Lower lobe of right lung (tissue), 2 donors: ENCODE results near the gene SOSTDC1. TPM values are rescaled to one million over a fixed set of nuclear protein-coding genes. Genes with fewer than 3 reads are reported as not detected.
"Not testable (repeated sequence)": the region's sequence is repeated elsewhere in the genome, so short reads cannot be mapped to it uniquely, and the experiment has no call there.

ENCODE experiments used
- ATAC-seq, 2 donors: fragments of 200-7000 bp; cut with Tn5 transposase; one replicate each; pipeline ENCODE4 v1.9.1; 2020 to 2022; ENCODE audit warnings: mild to moderate bottlenecking in 2 of 2, moderate library complexity in 2 of 2
- DNase-seq: peaks from one replicate; pipeline ENCODE4 v3.0.0-alpha.2; 2020
- H3K27ac ChIP-seq: fragments of 200-600 bp; one replicate; pipeline ENCODE4 v1.8.0; 2022
- H3K27me3 ChIP-seq: fragments of 200-600 bp; one replicate; pipeline ENCODE4 v1.8.0; 2022; ENCODE audit warnings: low read depth
- H3K36me3 ChIP-seq: fragments of 200-600 bp; one replicate; pipeline ENCODE4 v1.8.0; 2022; ENCODE audit warnings: mild to moderate bottlenecking
- H3K4me1 ChIP-seq: fragments of 200-600 bp; one replicate; pipeline ENCODE4 v1.8.0; 2022
- H3K4me3 ChIP-seq: fragments of 200-600 bp; one replicate; pipeline ENCODE4 v1.8.0; 2022; ENCODE audit warnings: mild to moderate bottlenecking
- H3K9me3 ChIP-seq: fragments of 200-600 bp; one replicate; pipeline ENCODE4 v1.8.0; 2022
- intact Hi-C: fragments of 100-400 bp; cut with DNase I; formaldehyde crosslinking; loops from one replicate; pipeline ENCODE4 v1.11.0; 2022
- total RNA-seq: library from RNA; stranded (reverse); fragmentation: NEBNext Ultra II Directional; extraction: Animal tissue kit (Norgen Biotek cat#: 25700); gene quantifications from one replicate; pipeline ENCODE4 v1.2.1, GENCODE V29; 2021
- TF ChIP-seq, protein P1 (sequence below): fragments of 200-600 bp; IDR thresholded peaks from one replicate; pipeline ENCODE4 v1.8.0; 2022; ENCODE audit warnings: antibody characterized with exemption, mild to moderate bottlenecking
- donor health status: DM: no; HTN: yes; CAD: no; lungs with severe emphysema.

Gene SOSTDC1
- total RNA-seq, 1 donor from 2014 or later = 8.7 TPM

DNA sequence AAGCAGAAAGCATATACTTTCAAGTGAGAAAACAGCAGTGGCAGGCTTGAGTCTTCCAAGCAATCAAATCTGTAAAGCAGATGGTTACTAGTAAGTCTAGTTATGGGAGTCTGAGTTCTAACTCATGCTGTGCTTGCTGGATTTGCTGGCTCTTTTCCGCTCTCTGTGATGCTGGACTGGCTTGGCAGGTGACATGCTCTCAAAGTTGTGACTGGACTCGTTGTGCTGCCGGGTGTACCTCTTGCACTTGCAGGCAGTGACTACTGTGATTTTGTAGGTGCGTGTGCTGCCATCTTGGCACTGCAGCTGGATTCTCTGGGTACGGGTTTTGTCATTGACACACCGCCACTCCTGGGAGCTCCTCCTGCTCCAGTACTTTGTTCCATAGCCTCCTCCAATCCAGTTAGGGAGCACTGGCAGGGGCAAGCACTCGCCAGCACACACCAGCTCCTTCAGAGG is 3.1 kb downstream of the SOSTDC1 start:
- Histone ChIP-seq H3K27ac (no peak overlapping the region), H3K4me1 (no peaks in the 10 kb centered on the region), H3K27me3 (no peaks in the 10 kb centered on the region), H3K4me3 (peak overlapping the region; percentile 6), H3K9me3 (no peaks in the 10 kb centered on the region), H3K36me3 (no peaks in the 10 kb centered on the region)
- TF ChIP-seq, protein P1, sequence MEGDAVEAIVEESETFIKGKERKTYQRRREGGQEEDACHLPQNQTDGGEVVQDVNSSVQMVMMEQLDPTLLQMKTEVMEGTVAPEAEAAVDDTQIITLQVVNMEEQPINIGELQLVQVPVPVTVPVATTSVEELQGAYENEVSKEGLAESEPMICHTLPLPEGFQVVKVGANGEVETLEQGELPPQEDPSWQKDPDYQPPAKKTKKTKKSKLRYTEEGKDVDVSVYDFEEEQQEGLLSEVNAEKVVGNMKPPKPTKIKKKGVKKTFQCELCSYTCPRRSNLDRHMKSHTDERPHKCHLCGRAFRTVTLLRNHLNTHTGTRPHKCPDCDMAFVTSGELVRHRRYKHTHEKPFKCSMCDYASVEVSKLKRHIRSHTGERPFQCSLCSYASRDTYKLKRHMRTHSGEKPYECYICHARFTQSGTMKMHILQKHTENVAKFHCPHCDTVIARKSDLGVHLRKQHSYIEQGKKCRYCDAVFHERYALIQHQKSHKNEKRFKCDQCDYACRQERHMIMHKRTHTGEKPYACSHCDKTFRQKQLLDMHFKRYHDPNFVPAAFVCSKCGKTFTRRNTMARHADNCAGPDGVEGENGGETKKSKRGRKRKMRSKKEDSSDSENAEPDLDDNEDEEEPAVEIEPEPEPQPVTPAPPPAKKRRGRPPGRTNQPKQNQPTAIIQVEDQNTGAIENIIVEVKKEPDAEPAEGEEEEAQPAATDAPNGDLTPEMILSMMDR = no peak
- ATAC-seq (no peak), DNase-seq (no peak)
- intact Hi-C loops = no loop called here

DNA sequence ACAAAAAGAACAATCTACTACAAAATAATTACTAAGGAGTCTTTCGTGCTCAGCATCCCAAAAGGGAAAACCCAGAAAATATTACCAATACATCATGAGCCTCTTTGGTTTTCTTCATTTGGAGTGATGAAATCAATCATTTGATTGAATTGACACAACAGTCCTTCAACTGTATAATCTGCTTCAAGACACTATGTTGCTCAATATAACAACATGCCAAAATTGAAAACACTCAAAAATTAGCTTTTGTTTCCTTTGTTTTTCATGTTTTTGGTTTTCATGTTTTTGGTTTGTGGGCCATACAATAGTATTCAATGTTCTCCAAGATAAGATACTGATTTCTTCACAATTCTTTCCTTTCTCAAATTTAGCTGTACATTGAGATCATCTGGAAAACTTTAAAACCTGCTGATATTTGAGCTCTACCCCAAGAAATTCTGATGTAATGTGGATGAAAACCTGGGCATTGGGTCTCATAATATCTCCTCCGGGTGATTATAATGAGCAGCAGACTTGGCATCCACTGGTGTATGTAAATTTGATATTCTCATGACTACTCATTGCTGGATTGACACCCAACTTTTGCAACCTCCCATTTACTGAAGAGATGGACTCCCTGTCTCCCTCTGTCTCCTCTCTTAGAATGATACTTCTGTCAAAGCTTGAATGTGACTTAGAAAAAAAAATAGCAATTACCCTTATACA is 4.6 kb downstream of the SOSTDC1 start:
- no peak for DNase-seq
- no peak overlapping the region for H3K27ac ChIP-seq
- H3K4me3 ChIP-seq = no peak overlapping the region
- H3K27me3 ChIP-seq = no peaks in the 10 kb centered on the region
- H3K4me1 ChIP-seq = no peaks in the 10 kb centered on the region
- intact Hi-C loops = no loop called here
- TF ChIP-seq, protein P1 = no peak
- H3K36me3 ChIP-seq = no peaks in the 10 kb centered on the region
- no peaks in the 10 kb centered on the region for H3K9me3 ChIP-seq
- no peak for ATAC-seq

DNA sequence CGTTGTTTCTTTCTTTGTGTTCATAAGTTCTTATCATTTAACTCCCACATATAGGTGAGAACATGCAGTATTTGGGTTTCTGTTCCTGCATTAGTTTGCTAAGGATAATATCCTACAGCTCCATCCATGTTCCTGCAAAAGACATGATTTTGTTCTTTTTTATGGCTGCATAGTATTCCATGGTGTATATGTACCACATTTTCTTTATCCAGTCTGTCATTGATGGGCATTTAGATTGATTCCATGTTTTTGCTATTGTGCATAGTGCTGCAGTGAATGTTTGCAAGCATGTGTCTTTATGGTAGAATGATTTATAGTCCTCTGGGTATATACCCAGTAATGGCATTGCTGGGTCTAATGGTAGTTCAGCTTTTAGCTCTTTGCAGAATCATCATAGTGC is 9.2 kb downstream of the SOSTDC1 start:
- H3K27me3 ChIP-seq, H3K27ac ChIP-seq, intact Hi-C loops, ATAC-seq, H3K36me3 ChIP-seq, H3K4me1 ChIP-seq, H3K9me3 ChIP-seq, H3K4me3 ChIP-seq, DNase-seq: not testable (repeated sequence)

DNA sequence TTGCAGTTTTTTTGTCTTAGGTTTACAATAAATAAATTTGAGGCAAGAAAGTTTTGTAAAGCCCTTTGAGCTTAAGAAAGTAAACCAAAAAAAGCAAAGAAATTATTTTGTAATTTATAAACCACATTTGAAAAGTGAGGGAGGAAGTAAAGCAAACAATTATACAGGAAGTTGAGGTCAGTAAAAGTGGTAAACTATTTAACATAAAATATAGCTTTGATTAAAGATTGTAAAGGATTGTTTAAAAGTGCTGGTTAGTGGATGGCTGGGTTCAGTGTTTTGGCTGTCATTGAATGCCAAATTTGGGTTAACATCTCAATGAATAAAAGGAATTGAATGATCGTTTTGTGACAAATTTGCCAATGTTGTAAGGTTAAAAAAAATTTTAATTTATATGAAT is 9.9 kb downstream of the SOSTDC1 start:
- Histone ChIP-seq H3K36me3 (no peaks in the 10 kb centered on the region), H3K4me1 (no peaks in the 10 kb centered on the region), H3K27ac (no peak overlapping the region), H3K27me3 (no peaks in the 10 kb centered on the region), H3K4me3 (no peak overlapping the region), H3K9me3 (no peaks in the 10 kb centered on the region)
- no peak for DNase-seq
- intact Hi-C loops = no loop called here
- ATAC-seq = no peak
- TF ChIP-seq, protein P1 = no peak

DNA sequence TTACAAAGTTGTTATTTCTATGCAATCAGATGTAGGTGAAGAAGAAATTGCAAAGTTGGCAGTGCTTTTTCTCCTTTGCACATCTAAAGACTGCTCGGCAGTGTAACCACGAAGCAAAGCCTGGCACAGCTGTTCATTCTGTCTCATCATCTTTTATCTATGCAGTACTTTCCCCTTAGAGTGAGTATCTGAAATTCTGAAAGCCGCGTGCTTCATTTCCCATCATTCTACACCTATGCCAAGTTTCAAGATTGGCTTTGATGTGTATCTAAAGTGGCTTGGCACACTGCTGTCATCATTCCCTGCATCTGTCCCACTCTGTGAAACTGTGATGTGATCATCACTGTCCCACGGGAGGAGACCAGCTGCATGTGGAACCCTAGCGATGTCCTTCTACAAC is 15.2 kb downstream of the SOSTDC1 start:
- Histone ChIP-seq H3K36me3 (no peaks in the 10 kb centered on the region), H3K4me1 (no peaks in the 10 kb centered on the region), H3K27me3 (no peaks in the 10 kb centered on the region), H3K4me3 (no peak overlapping the region), H3K9me3 (no peaks in the 10 kb centered on the region), H3K27ac (no peak overlapping the region)
- TF ChIP-seq, protein P1 = no peak
- no peak for DNase-seq
- intact Hi-C loops = no loop called here
- ATAC-seq = no peak

DNA sequence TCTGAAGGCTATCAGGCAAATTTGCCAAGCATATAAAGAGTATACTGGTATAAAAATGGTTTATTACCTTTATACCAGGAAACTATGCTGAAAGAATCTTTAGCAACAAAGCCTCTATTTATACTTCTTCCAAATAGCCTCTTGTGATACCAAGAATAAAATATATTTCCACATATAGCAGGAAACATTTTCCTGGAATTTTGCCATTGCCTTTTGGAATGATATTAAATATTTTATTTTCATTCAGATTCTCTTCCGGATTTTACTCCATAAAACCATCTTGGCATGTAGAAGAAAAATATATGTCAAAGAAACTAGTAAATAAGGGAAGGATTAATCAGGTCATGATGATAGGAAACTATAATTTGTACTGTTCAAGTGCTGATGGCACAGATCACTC is 17.7 kb downstream of the SOSTDC1 start:
- Histone ChIP-seq H3K27me3 (no peaks in the 10 kb centered on the region), H3K9me3 (no peaks in the 10 kb centered on the region), H3K27ac (no peak overlapping the region), H3K4me1 (no peaks in the 10 kb centered on the region), H3K36me3 (no peaks in the 10 kb centered on the region), H3K4me3 (no peak overlapping the region)
- intact Hi-C loops = no loop called here
- TF ChIP-seq, protein P1 = no peak
- DNase-seq (no peak), ATAC-seq (no peak)
